H9 (cell line): ENCODE data around the gene HEBP2. TPM values are rescaled to one million over a fixed set of nuclear protein-coding genes. Genes with fewer than 3 reads are reported as not detected.

ENCODE experiments used
- DNase-seq: peaks from one replicate; pipeline ENCODE4 v3.0.0-alpha.2; 2017
- H2AFZ ChIP-seq: one replicate; pipeline ENCODE4 v1.6.1; 2013; ENCODE audit warnings: mild to moderate bottlenecking, low read length, control low read depth, moderate library complexity
- H2AK5ac ChIP-seq: 2 replicates; pipeline ENCODE4 v1.6.1; 2013; ENCODE audit warnings: low read length, control low read depth, mixed read lengths; ENCODE audit not compliant: insufficient read length
- H2BK120ac ChIP-seq: one replicate; pipeline ENCODE4 v1.6.1; 2013; ENCODE audit warnings: low read depth, mild to moderate bottlenecking, low read length, control low read depth, inconsistent platforms; ENCODE audit not compliant: poor library complexity, severe bottlenecking
- H2BK12ac ChIP-seq: 2 replicates; pipeline ENCODE4 v1.6.1; 2013; ENCODE audit warnings: low read length, control low read depth, mixed read lengths, low read depth; ENCODE audit not compliant: insufficient read length
- H2BK15ac ChIP-seq: 2 replicates; pipeline ENCODE4 v1.6.1; 2013; ENCODE audit warnings: low read depth, low read length, control low read depth
- H2BK20ac ChIP-seq: one replicate; pipeline ENCODE4 v1.6.1; 2013; ENCODE audit warnings: low read depth, mild to moderate bottlenecking, low read length, control low read depth, inconsistent platforms; ENCODE audit not compliant: poor library complexity, severe bottlenecking
- H2BK5ac ChIP-seq: 2 replicates; pipeline ENCODE4 v1.6.1; 2013; ENCODE audit warnings: low read length, control low read depth, mixed read lengths; ENCODE audit not compliant: insufficient read length
- H3K14ac ChIP-seq: 2 replicates; pipeline ENCODE4 v1.6.1; 2013; ENCODE audit warnings: low read length, control low read depth; ENCODE audit not compliant: insufficient read depth
- H3K18ac ChIP-seq: 2 replicates; pipeline ENCODE4 v1.6.1; 2013; ENCODE audit warnings: low read depth, mild to moderate bottlenecking, mixed read lengths, low read length, control low read depth; ENCODE audit not compliant: insufficient read length
- H3K23ac ChIP-seq: 2 replicates; pipeline ENCODE4 v1.6.1; 2013; ENCODE audit warnings: low read length, control low read depth, mixed read lengths, low read depth; ENCODE audit not compliant: insufficient read length
- H3K23me2 ChIP-seq: 2 replicates; pipeline ENCODE4 v1.6.1; 2013; ENCODE audit warnings: low read depth, mild to moderate bottlenecking, mixed read lengths, low read length, control low read depth; ENCODE audit not compliant: insufficient read length, poor library complexity, severe bottlenecking
- H3K27ac ChIP-seq: 2 replicates; pipeline ENCODE4 v1.5.1; 2013; ENCODE audit warnings: low read length, control low read depth, mixed read lengths, low read depth; ENCODE audit not compliant: insufficient read length
- H3K27me3 ChIP-seq: 2 replicates; pipeline ENCODE4 v1.6.1; 2013; ENCODE audit warnings: low read length, control low read depth, inconsistent platforms; ENCODE audit not compliant: insufficient read depth
- H3K4ac ChIP-seq: 2 replicates; pipeline ENCODE4 v1.6.1; 2013; ENCODE audit warnings: low read depth, mild to moderate bottlenecking, control low read depth, inconsistent platforms, low read length, moderate library complexity
- H3K4me1 ChIP-seq: 2 replicates; pipeline ENCODE4 v1.6.1; 2013; ENCODE audit warnings: low read length, control low read depth, inconsistent platforms; ENCODE audit not compliant: insufficient read depth
- H3K4me2 ChIP-seq: 2 replicates; pipeline ENCODE4 v1.6.1; 2013; ENCODE audit warnings: low read length, control low read depth, mixed read lengths; ENCODE audit not compliant: insufficient read length, insufficient read depth
- H3K56ac ChIP-seq: 2 replicates; pipeline ENCODE4 v1.6.1; 2013; ENCODE audit warnings: low read depth, mild to moderate bottlenecking, mixed read lengths, low read length, control low read depth; ENCODE audit not compliant: insufficient read length
- H3K79me1 ChIP-seq: 2 replicates; pipeline ENCODE4 v1.6.1; 2013; ENCODE audit warnings: low read depth, mild to moderate bottlenecking, moderate library complexity, low read length, control low read depth, inconsistent platforms; ENCODE audit not compliant: insufficient read depth, poor library complexity, severe bottlenecking
- H3K79me2 ChIP-seq: 2 replicates; pipeline ENCODE4 v1.6.1; 2013; ENCODE audit warnings: low read length, control low read depth, inconsistent platforms; ENCODE audit not compliant: insufficient read depth
- H3K9ac ChIP-seq: 2 replicates; pipeline ENCODE4 v1.6.1; 2013; ENCODE audit warnings: low read length, control low read depth, mixed read lengths; ENCODE audit not compliant: insufficient read length; ENCODE audit errors: extremely low read depth
- H3K9me3 ChIP-seq: one replicate; pipeline ENCODE4 v1.6.1; 2013; ENCODE audit warnings: low read depth, low read length, inconsistent platforms; ENCODE audit not compliant: control insufficient read depth
- H3T11ph ChIP-seq: one replicate; pipeline ENCODE4 v1.6.1; 2013; ENCODE audit warnings: mild to moderate bottlenecking, low read length, control low read depth, inconsistent platforms
- H4K20me1 ChIP-seq: one replicate; pipeline ENCODE4 v1.6.1; 2013; ENCODE audit not compliant: control insufficient read depth, insufficient read length, insufficient read depth
- H4K5ac ChIP-seq: 2 replicates; pipeline ENCODE4 v1.6.1; 2013; ENCODE audit warnings: low read depth, mild to moderate bottlenecking, mixed read lengths, low read length, control low read depth; ENCODE audit not compliant: insufficient read length
- H4K8ac ChIP-seq: replicated peaks from 2 replicates; pipeline ENCODE4 v1.6.1; 2013; ENCODE audit warnings: low read length, control low read depth, mixed read lengths, low read depth; ENCODE audit not compliant: insufficient read length
- H4K91ac ChIP-seq: 2 replicates; pipeline ENCODE4 v1.6.1; 2013; ENCODE audit warnings: low read depth, mild to moderate bottlenecking, moderate library complexity, mixed read lengths, low read length, control low read depth; ENCODE audit not compliant: insufficient read length
- H3K27ac Mint-ChIP-seq, 3 experiments: 2 replicates in 2 of 3; 3 replicates in 1 of 3; pipeline ENCODE4 v1.8.0; 2020 to 2021; ENCODE audit warnings: mixed read lengths in 3 of 3, mild to moderate bottlenecking in 1 of 3, moderate library complexity in 1 of 3
- H3K27me3 Mint-ChIP-seq: 2 replicates; pipeline ENCODE4 v1.8.0; 2021; ENCODE audit warnings: low read depth, mild to moderate bottlenecking, moderate library complexity, mixed read lengths
- H3K36me3 Mint-ChIP-seq, 3 experiments: 2 replicates in 2 of 3; 3 replicates in 1 of 3; pipeline ENCODE4 v1.8.0; 2020 to 2021; ENCODE audit warnings: low read depth in 3 of 3, mixed read lengths in 3 of 3; ENCODE audit not compliant: insufficient read depth in 1 of 3
- H3K4me1 Mint-ChIP-seq, 2 experiments: 2 replicates each; pipeline ENCODE4 v1.8.0; 2020; ENCODE audit warnings: mixed read lengths in 2 of 2
- H3K4me3 Mint-ChIP-seq, 2 experiments: 2 replicates in 1 of 2; 3 replicates in 1 of 2; pipeline ENCODE4 v1.8.0; 2020 to 2021; ENCODE audit warnings: mild to moderate bottlenecking in 2 of 2, mixed read lengths in 2 of 2, moderate library complexity in 1 of 2
- H3K9me3 Mint-ChIP-seq, 2 experiments: 2 replicates in 1 of 2; 3 replicates in 1 of 2; pipeline ENCODE4 v1.8.0; 2020; ENCODE audit warnings: mild to moderate bottlenecking in 2 of 2, mixed read lengths in 2 of 2, moderate library complexity in 1 of 2
- WGBS: extraction: QIAGEN DNeasy Blood & Tissue Kit; methylation state at CpG from one replicate; pipeline ENCODE4 v1.1.7; 2013; ENCODE audit warnings: missing lambda C conversion rate, low lambda C conversion rate, mixed read lengths; ENCODE audit not compliant: insufficient read length; ENCODE audit errors: extremely low coverage; 5-methylcytosine and 5-hydroxymethylcytosine counted together
- total RNA-seq: library from RNA; stranded (reverse); gene quantifications from 2 replicates; pipeline ENCODE4 v1.2.1, GENCODE V29; 2021
- TF ChIP-seq, protein P1 (sequence below): fragments of 200-600 bp; sonication (generic); conservative IDR thresholded peaks from 3 replicates; pipeline ENCODE4 v1.8.0; 2021; ENCODE audit warnings: antibody characterized with exemption, mild to moderate bottlenecking

The HEBP2 gene
- total RNA-seq, 1 experiment from 2014 or later = 57.8 TPM

DNA sequence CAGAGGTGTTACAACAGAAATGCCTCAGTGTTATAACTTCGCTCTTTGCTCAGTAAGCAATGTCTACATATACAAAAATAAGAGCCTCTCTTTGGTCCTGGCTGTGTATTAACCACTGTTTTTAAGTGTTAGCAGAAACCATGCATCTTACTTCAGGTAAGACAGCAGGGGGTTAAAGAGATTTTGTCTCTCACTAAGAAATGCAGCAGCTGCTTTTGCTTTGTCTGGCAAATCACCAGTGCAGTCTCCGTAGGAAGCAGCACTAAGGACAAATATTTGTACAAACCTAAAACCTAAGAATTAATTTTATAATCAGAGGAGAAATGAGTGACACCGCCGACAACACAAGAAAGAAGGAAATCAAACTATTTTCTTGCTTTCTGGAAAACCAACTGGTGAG is 25.6 kb upstream of the HEBP2 start:
- H2BK15ac ChIP-seq = no peak overlapping the region
- no peak overlapping the region for H3K18ac ChIP-seq
- no peaks in the 10 kb centered on the region for H3K36me3 Mint-ChIP-seq
- H3K4me1 ChIP-seq = peaks cover 2% of the 10 kb centered on the region; the same call in 1 of the 2 replicates
- H4K20me1 ChIP-seq = no peaks in the 10 kb centered on the region
- no peak overlapping the region for H3T11ph ChIP-seq
- no peak overlapping the region for H3K14ac ChIP-seq
- H3K4me1 Mint-ChIP-seq = peaks cover 23 to 24% of the 10 kb centered on the region in 2 experiments
- H3K79me2 ChIP-seq = no peaks in the 10 kb centered on the region
- no peak overlapping the region for H2BK20ac ChIP-seq
- no peak overlapping the region for H3K56ac ChIP-seq
- WGBS = no CpG with 5 or more reads among the region's 4 CpGs
- TF ChIP-seq, protein P1, sequence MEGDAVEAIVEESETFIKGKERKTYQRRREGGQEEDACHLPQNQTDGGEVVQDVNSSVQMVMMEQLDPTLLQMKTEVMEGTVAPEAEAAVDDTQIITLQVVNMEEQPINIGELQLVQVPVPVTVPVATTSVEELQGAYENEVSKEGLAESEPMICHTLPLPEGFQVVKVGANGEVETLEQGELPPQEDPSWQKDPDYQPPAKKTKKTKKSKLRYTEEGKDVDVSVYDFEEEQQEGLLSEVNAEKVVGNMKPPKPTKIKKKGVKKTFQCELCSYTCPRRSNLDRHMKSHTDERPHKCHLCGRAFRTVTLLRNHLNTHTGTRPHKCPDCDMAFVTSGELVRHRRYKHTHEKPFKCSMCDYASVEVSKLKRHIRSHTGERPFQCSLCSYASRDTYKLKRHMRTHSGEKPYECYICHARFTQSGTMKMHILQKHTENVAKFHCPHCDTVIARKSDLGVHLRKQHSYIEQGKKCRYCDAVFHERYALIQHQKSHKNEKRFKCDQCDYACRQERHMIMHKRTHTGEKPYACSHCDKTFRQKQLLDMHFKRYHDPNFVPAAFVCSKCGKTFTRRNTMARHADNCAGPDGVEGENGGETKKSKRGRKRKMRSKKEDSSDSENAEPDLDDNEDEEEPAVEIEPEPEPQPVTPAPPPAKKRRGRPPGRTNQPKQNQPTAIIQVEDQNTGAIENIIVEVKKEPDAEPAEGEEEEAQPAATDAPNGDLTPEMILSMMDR = no peak
- H4K91ac ChIP-seq = no peak overlapping the region
- H2BK120ac ChIP-seq = no peak overlapping the region
- no peak overlapping the region for H2AK5ac ChIP-seq
- H3K27me3 Mint-ChIP-seq = no peaks in the 10 kb centered on the region
- H3K27ac Mint-ChIP-seq = no peak overlapping the region
- H3K4me3 Mint-ChIP-seq = no peak overlapping the region
- no peak overlapping the region for H3K4ac ChIP-seq
- H3K23me2 ChIP-seq = no peaks in the 10 kb centered on the region
- H2AFZ ChIP-seq = no peak overlapping the region
- no peak overlapping the region for H3K27ac ChIP-seq
- H3K9me3 Mint-ChIP-seq = no peaks in the 10 kb centered on the region
- no peak overlapping the region for H3K9ac ChIP-seq
- H4K5ac ChIP-seq = no peak overlapping the region
- H4K8ac ChIP-seq = no peak overlapping the region
- no peak overlapping the region for H3K23ac ChIP-seq
- DNase-seq = no peak
- H3K27me3 ChIP-seq = no peaks in the 10 kb centered on the region
- no peak overlapping the region for H2BK5ac ChIP-seq
- H3K79me1 ChIP-seq = no peaks in the 10 kb centered on the region
- H3K4me2 ChIP-seq = no peak overlapping the region
- H3K9me3 ChIP-seq = no peaks in the 10 kb centered on the region
- no peak overlapping the region for H2BK12ac ChIP-seq
